ENCODE data around the gene CTNNA2. TPM values are rescaled to one million over a fixed set of nuclear protein-coding genes. Genes with fewer than 3 reads are reported as not detected.

CTNNA2 gene
- total RNA-seq, 1 donor from 2014 or later: not detected

- Histone ChIP-seq H3K4me1 (no peaks in the 10 kb centered on the region), H3K27ac (no peak overlapping the region), H3K27me3 (no peaks in the 10 kb centered on the region), H3K4me3 (no peak overlapping the region), H3K9me3 (no peaks in the 10 kb centered on the region), H3K36me3 (no peaks in the 10 kb centered on the region)
- ATAC-seq: no peak
- DNase-seq: no peak
- intact Hi-C loops (cut with DNase I): no loop called here
- TF ChIP-seq CTCF (IDR thresholded peaks at IDR 0.05): no peak
Observed at GRCh38 chr2:80395251-80395650, 882.4 kb downstream of the CTNNA2 start.

- intact Hi-C loops (cut with DNase I): no loop called here
- no peaks in the 10 kb centered on the region for H3K9me3 ChIP-seq
- ATAC-seq: no peak
- no peaks in the 10 kb centered on the region for H3K4me1 ChIP-seq
- TF ChIP-seq CTCF (IDR thresholded peaks at IDR 0.05): no peak
- H3K27me3 ChIP-seq: no peaks in the 10 kb centered on the region
- no peak for DNase-seq
- H3K36me3 ChIP-seq: no peaks in the 10 kb centered on the region
- no peak overlapping the region for H3K27ac ChIP-seq
- no peak overlapping the region for H3K4me3 ChIP-seq
Observed at GRCh38 chr2:80396276-80396675, 883.4 kb downstream of the CTNNA2 start.

GRCh38 chr2:80403081-80403480 lies 890.2 kb downstream of the CTNNA2 start:
- no peak for TF ChIP-seq CTCF (IDR thresholded peaks at IDR 0.05)
- Histone ChIP-seq H3K4me1 (no peaks in the 10 kb centered on the region), H3K9me3 (no peaks in the 10 kb centered on the region), H3K27me3 (no peaks in the 10 kb centered on the region), H3K36me3 (no peaks in the 10 kb centered on the region), H3K4me3 (no peak overlapping the region), H3K27ac (no peak overlapping the region)
- no peak for ATAC-seq
- intact Hi-C loops (cut with DNase I): no loop called here
- DNase-seq: no peak

DNA sequence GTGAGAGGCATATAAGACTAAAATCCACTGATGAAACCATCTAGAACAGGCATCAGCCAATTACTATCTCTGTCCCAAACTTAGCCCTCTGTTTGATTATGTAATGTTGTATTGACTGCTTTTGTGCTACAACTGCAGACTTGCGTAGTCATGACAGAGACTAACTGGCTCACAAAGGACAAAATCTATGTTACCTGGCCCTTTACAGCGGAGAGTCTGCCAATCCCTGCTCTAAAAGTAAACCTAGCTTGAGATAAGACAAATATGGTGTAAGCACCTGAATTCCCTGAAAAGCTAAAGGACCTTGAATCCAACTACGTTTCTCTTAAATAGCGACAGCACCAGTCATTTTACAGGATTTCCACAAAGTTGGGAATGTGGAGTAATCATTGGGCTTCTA lies 894.5 kb downstream of the CTNNA2 start:
- Histone ChIP-seq H3K36me3 (no peaks in the 10 kb centered on the region), H3K9me3 (no peaks in the 10 kb centered on the region), H3K4me3 (no peak overlapping the region), H3K27ac (no peak overlapping the region), H3K4me1 (no peaks in the 10 kb centered on the region), H3K27me3 (no peaks in the 10 kb centered on the region)
- TF ChIP-seq CTCF (IDR thresholded peaks at IDR 0.05): no peak
- DNase-seq (no peak), ATAC-seq (no peak)
- intact Hi-C loops (cut with DNase I): no loop called here

- ATAC-seq: no peak
- Histone ChIP-seq H3K27ac (no peak overlapping the region), H3K27me3 (no peaks in the 10 kb centered on the region), H3K36me3 (no peaks in the 10 kb centered on the region), H3K4me1 (no peaks in the 10 kb centered on the region), H3K4me3 (no peak overlapping the region), H3K9me3 (no peaks in the 10 kb centered on the region)
- intact Hi-C loops (cut with DNase I): no loop called here
- TF ChIP-seq CTCF (IDR thresholded peaks at IDR 0.05): no peak
- DNase-seq: no peak
Observed at GRCh38 chr2:80410346-80410745, 897.5 kb downstream of the CTNNA2 start.

DNA sequence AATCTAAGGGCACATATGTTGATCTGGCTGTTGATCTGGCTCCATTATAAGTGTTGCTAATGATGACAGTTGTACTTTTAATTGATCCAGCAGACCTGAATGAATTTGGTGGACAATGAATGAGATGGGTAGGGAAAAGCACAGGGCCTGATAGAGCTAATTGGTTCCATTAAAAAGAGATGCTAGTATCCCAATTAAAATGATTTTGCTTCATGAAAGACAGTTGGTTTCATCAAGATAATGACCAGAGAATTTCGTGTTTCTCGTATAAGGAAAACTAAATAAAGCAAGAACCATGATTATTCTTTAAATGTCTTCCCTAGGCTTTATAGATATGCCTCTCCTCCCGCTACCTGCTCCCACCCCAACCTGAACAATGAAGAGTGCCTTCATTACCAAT lies 900.3 kb downstream of the CTNNA2 start:
- Histone ChIP-seq H3K36me3 (no peaks in the 10 kb centered on the region), H3K27me3 (no peaks in the 10 kb centered on the region), H3K9me3 (no peaks in the 10 kb centered on the region), H3K27ac (no peak overlapping the region), H3K4me1 (no peaks in the 10 kb centered on the region), H3K4me3 (no peak overlapping the region)
- DNase-seq (no peak), ATAC-seq (no peak)
- intact Hi-C loops (cut with DNase I): no loop called here
- no peak for TF ChIP-seq CTCF (IDR thresholded peaks at IDR 0.05)

All from upper lobe of right lung (tissue), 1 donor.